ENCODE results near the gene PACRGL.
A peak's percentile ranks its signal among the peaks of the same experiment; 100 is the strongest.

PACRGL gene

GRCh38 chr4:20700007-20700761 is at the start of gene PACRGL:
PACRGL (plus strand) TSS chr4:20700458; CDS start chr4:20704482, 4,024 bp downstream.
- Histone ChIP-seq H3K9ac (ENCODE audit: low read depth, low read length) (peak within 1 kb of the TSS; percentile 71), H3K4me2 (ENCODE audit: insufficient read depth, low read length) (peak within 1 kb of the TSS; percentile 83), H3K9me3 (ENCODE audit: insufficient read depth, low read length, severe bottlenecking) (no peaks in the 10 kb centered on the region), H3K36me3 (ENCODE audit: insufficient read depth, low read length) (peaks cover 15% of the 10 kb centered on the region; the same call in 1 of the 2 replicates), H3K27me3 (ENCODE audit: insufficient read depth, low read length, poor library complexity) (no peaks in the 10 kb centered on the region), H3K4me1 (ENCODE audit: insufficient read depth, low read length) (peaks cover 33% of the 10 kb centered on the region), H3K79me2 (ENCODE audit: insufficient read depth, low read length) (peaks cover 37% of the 10 kb centered on the region), H3K27ac (ENCODE audit: low read length) (peak within 1 kb of the TSS; percentile 92), H4K20me1 (ENCODE audit: insufficient read depth, low read length) (no peaks in the 10 kb centered on the region), H2AFZ (ENCODE audit: low read depth, low read length) (peak within 1 kb of the TSS; percentile 92), H3K4me3 (ENCODE audit: low read depth in 1 of 2, low read length in 2 of 2) (peak within 1 kb of the TSS; percentile 78 to 84)
- TF ChIP-seq EZH2 (IDR thresholded peaks at IDR 0.05; ENCODE audit: borderline replicate concordance, low read depth, low read length, severe bottlenecking) (no peak), CTCF (IDR thresholded peaks at IDR 0.05; ENCODE audit: borderline replicate concordance, extremely low read depth, low read length, poor library complexity, severe bottlenecking) (no peak)
- peak; percentile 94 for DNase-seq
- ATAC-seq (ENCODE audit: insufficient read depth, low read depth): peak; percentile 98

GRCh38 chr4:20652226-20652885 is 47.9 kb upstream of the PACRGL start:
- no peak for ATAC-seq (ENCODE audit: insufficient read depth, low read depth)
- Histone ChIP-seq H3K4me1 (ENCODE audit: insufficient read depth, low read length) (no peaks in the 10 kb centered on the region), H3K4me2 (ENCODE audit: insufficient read depth, low read length) (no peak overlapping the region), H3K9ac (ENCODE audit: low read depth, low read length) (no peak overlapping the region), H3K27ac (ENCODE audit: low read length) (no peak overlapping the region), H3K4me3 (ENCODE audit: low read depth in 1 of 2, low read length in 2 of 2) (no peak overlapping the region), H3K36me3 (ENCODE audit: insufficient read depth, low read length) (no peaks in the 10 kb centered on the region), H2AFZ (ENCODE audit: low read depth, low read length) (no peak overlapping the region), H3K9me3 (ENCODE audit: insufficient read depth, low read length, severe bottlenecking) (no peaks in the 10 kb centered on the region), H3K27me3 (ENCODE audit: insufficient read depth, low read length, poor library complexity) (no peaks in the 10 kb centered on the region), H3K79me2 (ENCODE audit: insufficient read depth, low read length) (no peaks in the 10 kb centered on the region), H4K20me1 (ENCODE audit: insufficient read depth, low read length) (no peaks in the 10 kb centered on the region)
- TF ChIP-seq EZH2 (IDR thresholded peaks at IDR 0.05; ENCODE audit: borderline replicate concordance, low read depth, low read length, severe bottlenecking) (no peak), CTCF (IDR thresholded peaks at IDR 0.05; ENCODE audit: borderline replicate concordance, extremely low read depth, low read length, poor library complexity, severe bottlenecking) (no peak)
- DNase-seq: no peak

- H2AFZ ChIP-seq (ENCODE audit: low read depth, low read length): no peak overlapping the region
- H3K79me2 ChIP-seq (ENCODE audit: insufficient read depth, low read length): no peaks in the 10 kb centered on the region
- DNase-seq (no peak), ATAC-seq (ENCODE audit: insufficient read depth, low read depth) (no peak)
- no peak overlapping the region for H3K4me3 ChIP-seq (ENCODE audit: low read depth in 1 of 2, low read length in 2 of 2)
- H3K9ac ChIP-seq (ENCODE audit: low read depth, low read length): no peak overlapping the region
- H3K4me2 ChIP-seq (ENCODE audit: insufficient read depth, low read length): no peak overlapping the region
- no peaks in the 10 kb centered on the region for H3K4me1 ChIP-seq (ENCODE audit: insufficient read depth, low read length)
- no peak overlapping the region for H3K27ac ChIP-seq (ENCODE audit: low read length)
- H4K20me1 ChIP-seq (ENCODE audit: insufficient read depth, low read length): no peaks in the 10 kb centered on the region
- H3K36me3 ChIP-seq (ENCODE audit: insufficient read depth, low read length): no peaks in the 10 kb centered on the region
- H3K9me3 ChIP-seq (ENCODE audit: insufficient read depth, low read length, severe bottlenecking): no peaks in the 10 kb centered on the region
- no peaks in the 10 kb centered on the region for H3K27me3 ChIP-seq (ENCODE audit: insufficient read depth, low read length, poor library complexity)
- TF ChIP-seq CTCF (IDR thresholded peaks at IDR 0.05; ENCODE audit: borderline replicate concordance, extremely low read depth, low read length, poor library complexity, severe bottlenecking) (no peak), EZH2 (IDR thresholded peaks at IDR 0.05; ENCODE audit: borderline replicate concordance, low read depth, low read length, severe bottlenecking) (no peak)
Measured at GRCh38 chr4:20658456-20658855, 41.8 kb upstream of the PACRGL start.

Measured in DND-41 (cell line).